MM.1S (cell line): ENCODE results near the gene FOXC1.

Source experiments
- CTCF ChIP-seq: fragments of 300-600 bp; sonication (generic); IDR thresholded peaks from 2 replicates; pipeline ENCODE4 v1.5.1; 2016; ENCODE audit warnings: antibody characterized with exemption, low read length, mixed read lengths
- EZH2 ChIP-seq: fragments of 300-600 bp; sonication (generic); optimal IDR thresholded peaks from 2 replicates; pipeline ENCODE3; 2017; ENCODE audit warnings: low read depth, mild to moderate bottlenecking, antibody characterized with exemption, low read length, mixed read lengths
- EZH2phosphoT487 ChIP-seq: fragments of 300-600 bp; sonication (generic); IDR thresholded peaks from 2 replicates; pipeline ENCODE4 v1.6.1; 2018; ENCODE audit warnings: antibody characterized with exemption, low read length

- TF ChIP-seq CTCF (no peak), EZH2phosphoT487 (no peak), EZH2 (no peak)
Measured at GRCh38 chr6:1639430-1639829, 29.7 kb downstream of the FOXC1 start.
